Right atrium auricular region (tissue), 2 donors: Measurements from ENCODE around the gene MAMDC4. TPM values are rescaled to one million over a fixed set of nuclear protein-coding genes. Genes with fewer than 3 reads are reported as not detected.

Experiments used
- DNase-seq: peaks from one replicate; pipeline ENCODE4 v3.0.0-alpha.2; 2019; ENCODE audit warnings: low spot score
- H3K27ac ChIP-seq, 2 donors: fragments of 200-600 bp; sonication (generic); 1 replicate in 1 of 2; 2 replicates in 1 of 2; pipeline ENCODE4 v1.5.1; 2016 to 2019
- H3K27me3 ChIP-seq, 2 donors: fragments of 200-600 bp; sonication (generic); one replicate each; pipeline versions ENCODE4 v1.5.1 to v1.6.0; 2017 to 2019
- H3K36me3 ChIP-seq: fragments of 200-600 bp; sonication (generic); one replicate; pipeline ENCODE4 v1.5.1; 2016
- H3K4me1 ChIP-seq, 2 donors: fragments of 200-600 bp; sonication (generic); one replicate each; pipeline versions ENCODE4 v1.5.1 to v1.6.0; 2017 to 2019
- H3K4me3 ChIP-seq, 2 donors: fragments of 200-600 bp; sonication (generic); 1 replicate in 1 of 2; 2 replicates in 1 of 2; pipeline ENCODE4 v1.5.1; 2017 to 2019; ENCODE audit warnings: mild to moderate bottlenecking in 1 of 2, moderate library complexity in 1 of 2
- H3K9me3 ChIP-seq, 2 donors: fragments of 200-600 bp; sonication (generic); one replicate each; pipeline ENCODE4 v1.5.1; 2019
- total RNA-seq, 2 donors: library from RNA; depleted of rRNA; stranded (reverse); fragments of >200 nt; gene quantifications; one replicate each; pipeline ENCODE4 v1.1.0, GENCODE V29; 2016
- TF ChIP-seq, protein P1 (sequence below), 2 donors: fragments of 200-600 bp; sonication (generic); IDR thresholded peaks; one replicate each; pipeline ENCODE4 v1.5.1; 2019; ENCODE audit warnings: antibody characterized with exemption in 2 of 2

Gene MAMDC4
- total RNA-seq, 2 donors from 2014 or later: 1.7 to 2.0 TPM

DNA sequence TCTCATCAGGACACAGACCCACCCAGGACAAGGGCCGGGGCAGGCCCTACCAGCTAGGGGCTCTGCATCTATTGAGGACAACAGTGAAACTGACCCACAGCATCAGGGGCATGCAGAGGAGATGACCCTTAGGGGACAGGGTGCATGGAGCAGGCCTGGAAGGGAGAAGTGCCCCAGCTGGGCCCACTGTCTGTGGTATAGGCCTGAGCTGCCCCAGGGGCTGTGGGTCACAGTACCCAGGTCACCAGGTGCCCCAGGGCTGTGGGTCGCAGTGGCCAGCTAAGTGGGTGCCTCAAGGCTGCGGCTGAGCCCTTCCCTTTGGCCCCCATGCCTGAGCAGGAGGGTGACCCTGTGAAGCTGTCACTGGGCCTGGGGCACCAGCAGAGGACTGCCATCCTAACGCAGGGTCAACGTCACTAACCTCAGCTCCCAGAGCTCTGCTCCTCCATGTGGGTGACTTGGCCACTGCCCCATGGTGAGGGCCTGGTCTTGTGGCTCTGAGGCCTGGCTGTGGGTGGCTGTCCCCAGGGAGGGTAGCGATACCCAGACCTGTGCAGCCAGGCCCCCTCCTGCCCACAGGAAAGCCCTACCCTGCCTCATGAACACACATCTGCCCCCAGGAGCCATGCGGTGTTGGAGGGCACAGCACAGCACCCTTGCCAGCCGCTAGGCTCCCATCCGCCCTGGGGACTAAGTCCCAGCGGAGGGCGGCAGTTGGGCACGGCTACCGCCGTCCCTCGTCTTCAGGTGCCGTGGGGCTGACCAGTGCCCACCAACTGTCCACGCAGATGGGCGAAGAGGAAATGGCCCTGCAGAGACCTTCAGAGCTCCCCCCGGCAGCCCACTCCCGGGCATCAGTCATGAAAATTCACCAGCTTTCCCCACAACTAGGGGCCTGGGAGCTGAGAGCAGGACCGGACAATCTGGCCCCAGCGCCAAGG lies 9.1 kb downstream of the MAMDC4 start:
- no peak for DNase-seq
- H3K9me3 ChIP-seq: no peaks in the 10 kb centered on the region
- H3K27ac ChIP-seq: no peak overlapping the region
- H3K36me3 ChIP-seq: peaks cover 35% of the 10 kb centered on the region
- TF ChIP-seq, protein P1, sequence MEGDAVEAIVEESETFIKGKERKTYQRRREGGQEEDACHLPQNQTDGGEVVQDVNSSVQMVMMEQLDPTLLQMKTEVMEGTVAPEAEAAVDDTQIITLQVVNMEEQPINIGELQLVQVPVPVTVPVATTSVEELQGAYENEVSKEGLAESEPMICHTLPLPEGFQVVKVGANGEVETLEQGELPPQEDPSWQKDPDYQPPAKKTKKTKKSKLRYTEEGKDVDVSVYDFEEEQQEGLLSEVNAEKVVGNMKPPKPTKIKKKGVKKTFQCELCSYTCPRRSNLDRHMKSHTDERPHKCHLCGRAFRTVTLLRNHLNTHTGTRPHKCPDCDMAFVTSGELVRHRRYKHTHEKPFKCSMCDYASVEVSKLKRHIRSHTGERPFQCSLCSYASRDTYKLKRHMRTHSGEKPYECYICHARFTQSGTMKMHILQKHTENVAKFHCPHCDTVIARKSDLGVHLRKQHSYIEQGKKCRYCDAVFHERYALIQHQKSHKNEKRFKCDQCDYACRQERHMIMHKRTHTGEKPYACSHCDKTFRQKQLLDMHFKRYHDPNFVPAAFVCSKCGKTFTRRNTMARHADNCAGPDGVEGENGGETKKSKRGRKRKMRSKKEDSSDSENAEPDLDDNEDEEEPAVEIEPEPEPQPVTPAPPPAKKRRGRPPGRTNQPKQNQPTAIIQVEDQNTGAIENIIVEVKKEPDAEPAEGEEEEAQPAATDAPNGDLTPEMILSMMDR (IDR thresholded peaks at IDR 0.05): no peak
- H3K27me3 ChIP-seq: no peaks in the 10 kb centered on the region
- H3K4me1 ChIP-seq: peaks cover 0 to 32% of the 10 kb centered on the region in 2 donors
- no peak overlapping the region for H3K4me3 ChIP-seq

DNA sequence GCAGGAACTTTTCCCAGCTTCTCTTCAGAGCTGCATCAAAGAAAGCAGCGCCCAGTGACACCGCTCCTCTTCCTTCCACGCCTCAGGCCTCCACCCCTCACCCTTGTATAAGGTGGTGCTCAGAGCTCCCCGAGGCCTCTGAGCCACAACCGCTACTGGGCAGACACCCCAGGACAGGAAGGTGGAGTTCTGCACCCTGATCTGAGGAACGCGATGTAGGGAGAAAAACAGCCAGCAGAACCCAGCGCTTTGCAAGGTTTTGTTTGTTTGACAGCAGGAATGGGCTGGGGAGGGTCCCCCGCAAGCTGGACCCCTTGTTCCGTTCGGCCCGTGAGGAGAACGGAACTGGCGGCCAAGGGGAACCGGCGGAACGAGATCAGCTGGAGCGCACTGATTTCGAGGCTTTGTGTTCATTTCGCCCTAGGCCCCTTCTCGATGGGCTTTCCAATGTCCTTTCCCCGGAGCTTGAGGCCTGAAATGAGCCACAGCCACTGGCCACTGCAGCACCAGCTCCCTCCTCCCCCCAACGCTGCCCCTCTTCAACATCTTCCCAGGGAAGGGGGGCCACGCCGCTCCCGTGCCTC lies 9.8 kb downstream of the MAMDC4 start:
- Histone ChIP-seq H3K27ac (no peak overlapping the region), H3K9me3 (no peaks in the 10 kb centered on the region), H3K4me1 (peaks cover 0 to 35% of the 10 kb centered on the region in 2 donors), H3K36me3 (peaks cover 35% of the 10 kb centered on the region), H3K4me3 (no peak overlapping the region), H3K27me3 (no peaks in the 10 kb centered on the region)
- no peak for DNase-seq
- TF ChIP-seq, protein P1 (IDR thresholded peaks at IDR 0.05): no peak

DNA sequence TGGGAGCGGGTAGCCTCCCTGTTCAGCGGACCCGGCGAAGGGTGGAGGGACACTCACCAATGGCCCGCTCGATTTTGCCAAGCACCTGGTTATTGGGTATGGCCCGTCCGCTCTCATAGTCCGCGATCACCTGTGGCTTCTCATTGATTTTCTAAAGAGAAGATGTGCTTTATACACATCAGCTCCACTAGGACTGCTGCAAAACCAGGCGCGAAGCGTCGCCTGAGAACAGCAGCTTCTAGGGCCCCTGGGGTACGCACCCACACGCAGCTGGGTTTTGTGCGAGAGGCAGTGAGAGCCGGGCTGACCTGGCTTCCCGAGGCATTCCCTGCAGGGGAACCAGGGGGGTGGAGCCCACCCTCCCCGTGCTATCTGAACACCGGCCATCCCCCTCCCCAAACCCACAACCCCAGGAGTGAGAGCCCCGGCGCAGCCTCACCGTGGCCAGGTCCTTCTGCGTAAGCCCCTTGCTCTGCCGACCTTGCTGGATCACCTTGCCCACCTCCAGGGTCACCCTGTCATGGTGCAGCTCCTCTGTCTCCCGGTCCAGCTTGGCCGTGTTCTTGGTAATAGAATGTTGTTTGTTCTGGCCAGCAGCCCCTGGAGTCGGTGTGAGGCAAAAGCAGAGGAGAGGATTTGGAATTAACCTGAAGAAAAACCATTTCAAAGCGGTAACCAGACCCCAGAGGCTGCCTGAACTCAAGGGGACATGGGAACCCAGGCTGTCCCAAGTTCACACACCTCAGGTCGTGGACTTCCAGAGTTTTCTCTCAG lies 10.9 kb downstream of the MAMDC4 start:
- peaks cover 0 to 39% of the 10 kb centered on the region in 2 donors for H3K4me1 ChIP-seq
- TF ChIP-seq, protein P1 (IDR thresholded peaks at IDR 0.05): no peak
- no peak overlapping the region for H3K27ac ChIP-seq
- H3K27me3 ChIP-seq: no peaks in the 10 kb centered on the region
- no peaks in the 10 kb centered on the region for H3K9me3 ChIP-seq
- peaks cover 35% of the 10 kb centered on the region for H3K36me3 ChIP-seq
- H3K4me3 ChIP-seq: no peak overlapping the region
- no peak for DNase-seq

DNA sequence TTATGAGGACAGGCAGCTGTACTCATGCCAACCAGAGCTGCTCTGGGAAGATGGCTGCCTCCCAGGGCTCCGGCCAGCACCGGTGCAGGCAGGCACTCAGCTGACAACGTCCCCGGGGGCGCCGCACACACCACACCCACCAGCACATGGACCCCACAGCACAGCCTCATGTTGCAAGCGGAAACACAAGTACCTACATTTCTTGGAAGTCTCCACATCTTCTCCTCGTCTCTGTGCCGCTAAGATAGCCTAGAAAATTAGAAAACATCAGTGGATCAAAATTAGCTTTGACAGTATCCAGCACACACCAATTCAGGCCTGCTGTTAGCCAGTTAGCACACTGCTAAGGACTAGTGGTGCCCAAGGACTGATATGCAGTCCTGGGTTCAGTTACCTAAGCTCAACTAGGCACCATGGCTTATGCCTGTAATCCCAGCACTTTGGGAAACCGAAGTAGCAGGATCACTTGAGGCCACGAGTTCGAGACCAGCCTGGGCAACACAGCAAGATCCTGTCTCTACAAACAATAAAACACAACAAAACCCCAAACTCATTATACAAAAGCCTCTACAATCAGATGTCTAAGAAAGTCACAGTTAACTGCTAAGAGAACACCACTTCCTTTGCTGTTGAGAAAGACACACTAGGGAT lies 11.6 kb downstream of the MAMDC4 start:
- H3K27ac ChIP-seq: no peak overlapping the region
- H3K9me3 ChIP-seq: no peaks in the 10 kb centered on the region
- H3K4me3 ChIP-seq: no peak overlapping the region
- H3K36me3 ChIP-seq: peaks cover 35% of the 10 kb centered on the region
- TF ChIP-seq, protein P1 (IDR thresholded peaks at IDR 0.05): no peak
- no peak for DNase-seq
- H3K27me3 ChIP-seq: no peaks in the 10 kb centered on the region
- H3K4me1 ChIP-seq: peaks cover 0 to 36% of the 10 kb centered on the region in 2 donors

DNA sequence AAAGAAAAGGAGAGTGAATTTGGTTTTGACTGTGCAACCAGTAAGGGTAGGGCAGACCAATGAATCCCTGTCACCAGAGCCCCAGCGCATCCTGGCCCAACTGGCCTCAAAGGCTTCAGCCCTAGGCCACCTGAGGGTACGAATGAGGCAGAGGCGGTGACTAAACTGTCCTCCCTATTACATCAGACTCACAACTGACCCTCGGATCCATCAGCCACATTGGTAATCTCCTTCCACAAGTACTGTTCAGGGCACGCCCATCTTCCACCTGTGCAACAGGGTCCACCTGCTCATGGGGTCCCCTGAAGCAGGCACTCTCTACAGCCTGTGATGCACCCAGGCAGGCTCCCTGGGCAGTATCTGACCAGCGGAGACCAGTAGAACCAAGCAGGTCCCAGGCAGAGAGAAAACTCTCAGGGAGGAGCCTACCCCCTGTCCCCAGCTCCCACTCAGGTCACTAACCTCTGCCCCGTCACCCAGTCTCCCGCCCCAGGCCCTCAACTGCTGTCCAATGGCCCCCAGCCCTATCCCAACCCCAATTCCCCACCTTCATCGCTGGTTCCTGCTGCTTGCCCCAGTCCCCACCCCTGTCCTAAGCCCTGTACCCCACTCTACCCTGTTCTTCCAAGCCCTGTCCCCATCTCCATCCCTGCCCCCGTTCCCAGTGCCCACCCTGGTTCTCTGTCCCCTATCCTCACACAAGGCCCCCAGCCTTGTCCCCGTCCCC lies 13.1 kb downstream of the MAMDC4 start:
- TF ChIP-seq, protein P1 (IDR thresholded peaks at IDR 0.05): no peak

More for the DNA sequence above, 13.1 kb downstream of the MAMDC4 start:
- no peaks in the 10 kb centered on the region for H3K27me3 ChIP-seq
- DNase-seq: no peak
- peak overlapping the region; percentile 90 to 95 for H3K27ac ChIP-seq
- peak overlapping the region; percentile 96 to 100 for H3K4me3 ChIP-seq
- peaks cover 35% of the 10 kb centered on the region for H3K36me3 ChIP-seq
- H3K4me1 ChIP-seq: peaks cover 0 to 26% of the 10 kb centered on the region in 2 donors
- H3K9me3 ChIP-seq: no peaks in the 10 kb centered on the region
